ENCODE data around the gene SVIL. TPM values are rescaled to one million over a fixed set of nuclear protein-coding genes. Genes with fewer than 3 reads are reported as not detected.

Gene SVIL
- total RNA-seq, 1 donor from 2014 or later = 25.1 TPM

DNA sequence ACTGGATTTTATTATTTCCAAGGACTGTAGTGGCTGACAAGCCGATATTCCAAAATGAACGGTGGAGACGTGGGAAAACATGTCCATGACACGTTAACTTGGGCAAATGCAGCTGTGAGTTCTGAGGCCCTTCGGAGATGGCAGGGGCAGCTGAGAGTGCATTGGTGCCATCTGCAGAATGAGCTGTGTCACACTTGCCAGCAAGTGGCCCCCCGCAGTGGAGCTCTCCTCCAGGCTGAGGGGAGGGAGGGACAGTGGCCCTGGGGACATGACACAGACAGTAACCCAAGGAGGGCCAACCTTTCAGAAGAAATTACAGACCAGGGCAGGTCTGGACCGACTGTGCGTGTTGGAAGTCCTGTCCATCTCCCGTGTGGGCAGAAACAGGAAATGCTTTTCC is 139.4 kb downstream of the SVIL start:
- Histone ChIP-seq H3K79me2 (ENCODE audit: low read depth) (no peaks in the 10 kb centered on the region), H3K9me3 (ENCODE audit: low read depth) (no peaks in the 10 kb centered on the region), H4K20me1 (ENCODE audit: low read depth) (peaks cover 2% of the 10 kb centered on the region), H3K36me3 (no peaks in the 10 kb centered on the region), H3K4me3 (no peak overlapping the region), H3K4me1 (no peaks in the 10 kb centered on the region), H3F3A (ENCODE audit: low read depth) (no peaks in the 10 kb centered on the region), H3K9ac (no peak overlapping the region), H2AFZ (replicated peaks) (no peak overlapping the region), H3K4me2 (no peak overlapping the region), H3K27ac (no peak overlapping the region), H3K27me3 (no peaks in the 10 kb centered on the region)
- peaks cover 16% of the 10 kb centered on the region for H3K36me3 Mint-ChIP-seq
- H3K27me3 Mint-ChIP-seq (ENCODE audit: insufficient read depth, low read depth) = no peaks in the 10 kb centered on the region
- no peak for DNase-seq (ENCODE audit: low spot score)
- H3K9me3 Mint-ChIP-seq = no peaks in the 10 kb centered on the region
- no peak overlapping the region for H3K27ac Mint-ChIP-seq
- H3K4me1 Mint-ChIP-seq = peaks cover 14% of the 10 kb centered on the region
- H3K4me3 Mint-ChIP-seq = no peak overlapping the region
- TF ChIP-seq EZH2phosphoT487 (IDR thresholded peaks at IDR 0.05) = no peak
- TF ChIP-seq, protein P1, sequence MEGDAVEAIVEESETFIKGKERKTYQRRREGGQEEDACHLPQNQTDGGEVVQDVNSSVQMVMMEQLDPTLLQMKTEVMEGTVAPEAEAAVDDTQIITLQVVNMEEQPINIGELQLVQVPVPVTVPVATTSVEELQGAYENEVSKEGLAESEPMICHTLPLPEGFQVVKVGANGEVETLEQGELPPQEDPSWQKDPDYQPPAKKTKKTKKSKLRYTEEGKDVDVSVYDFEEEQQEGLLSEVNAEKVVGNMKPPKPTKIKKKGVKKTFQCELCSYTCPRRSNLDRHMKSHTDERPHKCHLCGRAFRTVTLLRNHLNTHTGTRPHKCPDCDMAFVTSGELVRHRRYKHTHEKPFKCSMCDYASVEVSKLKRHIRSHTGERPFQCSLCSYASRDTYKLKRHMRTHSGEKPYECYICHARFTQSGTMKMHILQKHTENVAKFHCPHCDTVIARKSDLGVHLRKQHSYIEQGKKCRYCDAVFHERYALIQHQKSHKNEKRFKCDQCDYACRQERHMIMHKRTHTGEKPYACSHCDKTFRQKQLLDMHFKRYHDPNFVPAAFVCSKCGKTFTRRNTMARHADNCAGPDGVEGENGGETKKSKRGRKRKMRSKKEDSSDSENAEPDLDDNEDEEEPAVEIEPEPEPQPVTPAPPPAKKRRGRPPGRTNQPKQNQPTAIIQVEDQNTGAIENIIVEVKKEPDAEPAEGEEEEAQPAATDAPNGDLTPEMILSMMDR (IDR thresholded peaks at IDR 0.05) = no peak
- TF ChIP-seq EZH2 (IDR thresholded peaks at IDR 0.05) = no peak

DNA sequence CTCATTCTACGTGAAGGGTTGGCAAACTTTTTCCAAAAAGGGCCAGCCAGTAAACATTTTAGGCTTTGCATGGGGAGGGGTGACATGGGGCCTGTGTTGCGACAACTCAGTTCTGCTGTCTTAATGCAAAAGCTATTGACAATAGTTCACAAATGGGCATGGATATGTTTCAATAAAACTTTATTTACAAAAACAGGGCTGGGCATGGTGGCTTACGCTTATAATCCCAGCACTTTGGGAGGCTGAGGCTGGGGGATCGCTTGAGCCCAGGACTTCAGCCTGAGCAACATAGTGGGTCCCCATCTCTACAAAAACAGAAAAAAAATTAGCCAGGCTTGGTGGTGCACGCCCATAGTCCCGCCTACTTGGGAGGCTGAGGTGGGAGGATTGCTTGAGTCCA is 141.1 kb downstream of the SVIL start:
- peaks cover 19% of the 10 kb centered on the region for H3K36me3 Mint-ChIP-seq

DNA sequence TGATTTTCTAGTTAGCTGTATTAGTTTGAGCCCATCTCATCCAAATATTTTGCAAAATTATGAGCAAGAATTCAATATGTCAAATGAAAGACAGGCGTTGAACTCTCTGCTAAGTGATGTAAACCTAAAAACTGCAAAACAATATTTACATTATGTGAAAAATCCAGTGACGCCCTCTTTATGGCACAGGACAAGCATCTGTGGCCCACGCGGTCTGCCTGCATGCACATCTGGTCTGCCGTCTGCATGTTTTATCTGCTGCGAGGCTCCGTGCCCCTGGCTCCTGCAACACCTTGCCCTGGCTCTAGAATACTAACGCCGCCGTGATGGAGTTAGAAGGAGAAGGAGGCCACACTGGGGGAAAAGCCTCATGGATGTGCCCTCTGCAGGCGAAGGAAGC is 142.0 kb downstream of the SVIL start:
- Histone ChIP-seq H3K36me3 (no peaks in the 10 kb centered on the region), H3K4me3 (no peak overlapping the region), H3K9ac (no peak overlapping the region), H3K27me3 (no peaks in the 10 kb centered on the region), H2AFZ (replicated peaks) (no peak overlapping the region), H3K9me3 (ENCODE audit: low read depth) (no peaks in the 10 kb centered on the region), H4K20me1 (ENCODE audit: low read depth) (peaks cover 2% of the 10 kb centered on the region), H3F3A (ENCODE audit: low read depth) (no peaks in the 10 kb centered on the region), H3K27ac (no peak overlapping the region), H3K4me1 (no peaks in the 10 kb centered on the region), H3K4me2 (no peak overlapping the region), H3K79me2 (ENCODE audit: low read depth) (no peaks in the 10 kb centered on the region)
- H3K4me1 Mint-ChIP-seq = peaks cover 14% of the 10 kb centered on the region
- no peak overlapping the region for H3K27ac Mint-ChIP-seq
- no peaks in the 10 kb centered on the region for H3K27me3 Mint-ChIP-seq (ENCODE audit: insufficient read depth, low read depth)
- TF ChIP-seq, protein P1 (IDR thresholded peaks at IDR 0.05) = no peak
- TF ChIP-seq EZH2phosphoT487 (IDR thresholded peaks at IDR 0.05) (no peak), EZH2 (IDR thresholded peaks at IDR 0.05) (no peak)
- H3K4me3 Mint-ChIP-seq = no peak overlapping the region
- no peak for DNase-seq (ENCODE audit: low spot score)
- H3K9me3 Mint-ChIP-seq = no peaks in the 10 kb centered on the region
- H3K36me3 Mint-ChIP-seq = peaks cover 22% of the 10 kb centered on the region

More for the DNA sequence above, 141.1 kb downstream of the SVIL start:
- TF ChIP-seq, protein P1 (IDR thresholded peaks at IDR 0.05) = no peak
- TF ChIP-seq EZH2 (IDR thresholded peaks at IDR 0.05) = no peak
- no peak for TF ChIP-seq EZH2phosphoT487 (IDR thresholded peaks at IDR 0.05)
- Mint-ChIP-seq H3K4me1 (peaks cover 14% of the 10 kb centered on the region), H3K27ac (no peak overlapping the region), H3K27me3 (ENCODE audit: insufficient read depth, low read depth) (no peaks in the 10 kb centered on the region), H3K4me3 (no peak overlapping the region), H3K9me3 (no peaks in the 10 kb centered on the region)
- Histone ChIP-seq H3K27ac (no peak overlapping the region), H3K27me3 (no peaks in the 10 kb centered on the region), H3K4me1 (no peaks in the 10 kb centered on the region), H3K9me3 (ENCODE audit: low read depth) (no peaks in the 10 kb centered on the region), H3K79me2 (ENCODE audit: low read depth) (no peaks in the 10 kb centered on the region), H3K9ac (no peak overlapping the region), H3K4me2 (no peak overlapping the region), H3F3A (ENCODE audit: low read depth) (no peaks in the 10 kb centered on the region), H4K20me1 (ENCODE audit: low read depth) (peaks cover 2% of the 10 kb centered on the region), H3K36me3 (no peaks in the 10 kb centered on the region), H3K4me3 (no peak overlapping the region), H2AFZ (replicated peaks) (no peak overlapping the region)
- DNase-seq (ENCODE audit: low spot score) = no peak
